Thymus (tissue), 11 donors: ENCODE data around the gene DPF3. TPM values are rescaled to one million over a fixed set of nuclear protein-coding genes. Genes with fewer than 3 reads are reported as not detected.

Source experiments
- DNase-seq, 9 donors: peaks; one replicate each; pipeline ENCODE4 v3.0.0-alpha.2; 2013; ENCODE audit warnings: low spot score in 9 of 9, low read depth in 6 of 9, missing footprints in 1 of 9
- H3K27ac ChIP-seq, 2 donors: one replicate each; pipeline ENCODE4 v1.5.1; 2013; ENCODE audit warnings: control low read depth in 1 of 2, low read depth in 1 of 2, low read length in 1 of 2, mild to moderate bottlenecking in 1 of 2, moderate library complexity in 1 of 2
- H3K27me3 ChIP-seq, 2 donors: one replicate each; pipeline ENCODE4 v1.5.1; 2013; ENCODE audit warnings: low read length in 1 of 2; ENCODE audit not compliant: control insufficient read depth in 2 of 2, insufficient read depth in 1 of 2
- H3K36me3 ChIP-seq, 2 donors: one replicate each; pipeline ENCODE4 v1.5.1; 2013; ENCODE audit warnings: low read length in 1 of 2, mild to moderate bottlenecking in 1 of 2, moderate library complexity in 1 of 2; ENCODE audit not compliant: control insufficient read depth in 2 of 2, insufficient read depth in 2 of 2
- H3K4me1 ChIP-seq, 2 donors: one replicate each; pipeline ENCODE4 v1.5.1; 2013; ENCODE audit warnings: low read length in 2 of 2; ENCODE audit not compliant: control insufficient read depth in 2 of 2, insufficient read depth in 2 of 2
- H3K4me3 ChIP-seq, 2 donors: one replicate each; pipeline ENCODE4 v1.5.1; 2013; ENCODE audit warnings: low read length in 2 of 2, control low read depth in 1 of 2, mild to moderate bottlenecking in 1 of 2
- H3K9me3 ChIP-seq, 2 donors: one replicate each; pipeline ENCODE4 v1.5.1; 2013; ENCODE audit warnings: low read length in 1 of 2, mild to moderate bottlenecking in 1 of 2; ENCODE audit not compliant: control insufficient read depth in 2 of 2, insufficient read depth in 1 of 2
- WGBS: extraction: QIAGEN DNeasy Blood & Tissue Kit; methylation state at CpG from one replicate; pipeline ENCODE4 v1.1.7; 2013; 5-methylcytosine and 5-hydroxymethylcytosine counted together
- polyA plus RNA-seq: library from polyadenylated mRNA; stranded (reverse); fragments of 200-250 nt; gene quantifications from one replicate; pipeline ENCODE4 v1.2.3, GENCODE V29; 2013
- total RNA-seq: library from RNA; stranded (reverse); fragments of 120-200 nt; gene quantifications from one replicate; pipeline ENCODE4 v1.2.4, GENCODE V29; 2013
- donor health status: healthy.

DPF3 gene
- total and polyA plus RNA-seq, 2 donors: 0.46 to 1.6 TPM

DNA sequence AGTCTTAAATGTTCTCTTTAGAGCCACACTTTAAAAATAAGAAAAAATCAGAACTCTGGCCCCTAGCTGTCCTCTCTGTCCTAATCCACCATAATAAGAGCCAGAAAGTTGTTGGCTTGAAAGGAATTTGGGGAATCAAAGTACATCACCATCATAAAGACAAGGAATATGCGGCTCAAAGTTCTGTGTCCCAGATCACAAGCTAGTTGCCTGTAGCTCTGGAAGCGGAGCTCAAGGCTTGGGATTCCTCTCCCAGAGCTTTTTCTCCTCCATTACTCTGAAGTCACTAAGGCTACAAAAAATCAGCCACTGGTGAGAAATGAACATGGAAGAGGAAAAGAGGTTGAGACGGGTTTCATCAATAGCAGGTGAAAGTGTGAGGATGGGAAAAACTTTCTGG, 6.4 kb downstream of the DPF3 start:
- Histone ChIP-seq H3K27ac (no peak overlapping the region), H3K36me3 (no peaks in the 10 kb centered on the region), H3K4me1 (peaks cover 6 to 13% of the 10 kb centered on the region in 2 donors), H3K9me3 (no peaks in the 10 kb centered on the region), H3K27me3 (peaks cover 21 to 25% of the 10 kb centered on the region in 2 donors), H3K4me3 (no peak overlapping the region)
- WGBS: 98% methylated on average over 3 of the region's 3 CpGs
- no peak for DNase-seq

DNA sequence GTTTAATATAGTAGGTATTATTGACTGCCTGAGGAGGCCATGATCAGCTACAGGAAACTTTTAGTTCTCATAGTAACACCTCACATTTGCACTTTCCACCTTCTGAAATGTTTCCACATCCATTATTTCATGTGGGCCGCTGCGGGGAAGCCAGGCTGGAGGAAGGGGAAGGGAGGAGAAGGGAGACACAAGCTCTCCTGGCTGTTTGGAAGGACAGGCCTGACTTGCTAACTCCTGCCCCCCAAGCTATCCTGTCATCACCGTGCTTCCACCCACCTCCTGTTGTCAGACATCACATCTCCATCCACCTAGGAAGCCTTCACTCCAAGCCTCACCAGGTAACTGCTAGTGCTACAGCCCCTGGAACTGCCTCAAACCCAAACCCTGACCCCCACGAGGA, 9.5 kb downstream of the DPF3 start:
- no peaks in the 10 kb centered on the region for H3K9me3 ChIP-seq
- 92% methylated on average over 4 of the region's 4 CpGs for WGBS
- H3K4me1 ChIP-seq: no peaks in the 10 kb centered on the region
- H3K27ac ChIP-seq: no peak overlapping the region
- no peak overlapping the region for H3K4me3 ChIP-seq
- H3K27me3 ChIP-seq: peaks cover 0 to 3% of the 10 kb centered on the region in 2 donors
- DNase-seq: no peak
- no peaks in the 10 kb centered on the region for H3K36me3 ChIP-seq

DNA sequence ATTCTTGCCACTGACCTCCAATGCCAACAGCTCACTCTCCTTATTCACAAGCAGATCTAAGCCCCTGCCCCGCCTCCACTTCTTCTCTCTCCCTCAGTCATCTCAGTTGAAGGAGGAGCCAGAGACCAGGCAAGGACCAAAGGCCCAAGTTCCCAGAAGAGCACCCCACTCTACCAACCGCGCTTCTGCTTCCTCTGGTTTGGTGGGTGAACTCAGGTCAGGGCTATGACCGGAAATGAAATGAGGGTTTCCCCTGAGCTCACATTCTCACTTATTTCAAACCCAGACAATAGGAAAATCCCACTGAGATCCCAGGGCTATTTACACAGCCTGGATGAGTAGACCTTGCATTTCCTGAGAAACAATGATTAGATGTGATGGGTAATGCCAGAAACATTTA, 9.9 kb downstream of the DPF3 start:
- 54% methylated on average over 4 of the region's 4 CpGs for WGBS
- Histone ChIP-seq H3K27ac (no peak overlapping the region), H3K4me3 (no peak overlapping the region), H3K36me3 (no peaks in the 10 kb centered on the region), H3K4me1 (no peaks in the 10 kb centered on the region), H3K9me3 (no peaks in the 10 kb centered on the region), H3K27me3 (peaks cover 0 to 3% of the 10 kb centered on the region in 2 donors)
- DNase-seq: no peak

DNA sequence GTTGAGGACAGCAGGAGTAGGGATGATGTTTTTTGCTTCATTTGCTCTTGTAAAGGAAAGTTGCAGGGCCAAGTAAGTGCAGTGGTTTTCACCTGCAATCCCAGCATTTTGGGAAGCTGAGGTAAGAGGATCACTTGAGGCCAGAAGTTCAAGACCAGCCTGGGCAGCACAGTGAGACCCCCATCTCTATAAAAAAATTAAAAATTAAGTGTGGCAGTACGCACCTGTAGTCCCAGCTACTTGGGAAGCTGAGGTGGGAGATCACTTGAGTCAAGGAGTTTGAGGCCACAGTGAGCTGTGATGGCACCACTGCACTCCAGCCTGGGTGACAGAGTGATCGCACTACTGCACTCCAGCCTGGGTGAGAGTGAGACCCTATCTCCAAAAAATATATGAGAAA, 10.8 kb downstream of the DPF3 start:
- Histone ChIP-seq H3K9me3 (no peaks in the 10 kb centered on the region), H3K4me1 (no peaks in the 10 kb centered on the region), H3K36me3 (no peaks in the 10 kb centered on the region), H3K27ac (no peak overlapping the region), H3K4me3 (no peak overlapping the region), H3K27me3 (peaks cover 0 to 2% of the 10 kb centered on the region in 2 donors)
- WGBS: 95% methylated on average over 2 of the region's 2 CpGs
- DNase-seq: no peak

DNA sequence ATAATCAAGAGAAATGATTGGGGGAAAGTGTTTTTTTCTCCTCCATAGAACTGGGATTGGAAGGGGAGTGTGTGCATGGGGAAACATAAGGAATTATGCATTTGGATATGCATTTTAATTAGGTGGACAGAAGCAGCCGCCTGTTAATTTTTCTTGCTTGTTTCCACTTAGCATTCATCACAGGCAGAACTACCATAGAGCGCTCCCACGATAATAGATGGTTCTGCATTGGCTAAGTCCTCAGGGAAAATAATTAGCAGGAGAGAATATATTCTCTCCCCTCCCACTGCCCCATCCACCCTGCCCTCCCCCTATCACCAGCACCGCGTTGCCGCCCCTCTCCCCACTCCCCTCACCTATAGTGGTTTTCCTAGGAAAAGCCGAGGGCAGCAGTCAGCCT, 11.4 kb downstream of the DPF3 start:
- 92% methylated on average over 7 of the region's 7 CpGs for WGBS
- Histone ChIP-seq H3K9me3 (no peaks in the 10 kb centered on the region), H3K4me3 (no peak overlapping the region), H3K27me3 (no peaks in the 10 kb centered on the region), H3K36me3 (no peaks in the 10 kb centered on the region), H3K4me1 (no peaks in the 10 kb centered on the region), H3K27ac (no peak overlapping the region)
- no peak for DNase-seq

DNA sequence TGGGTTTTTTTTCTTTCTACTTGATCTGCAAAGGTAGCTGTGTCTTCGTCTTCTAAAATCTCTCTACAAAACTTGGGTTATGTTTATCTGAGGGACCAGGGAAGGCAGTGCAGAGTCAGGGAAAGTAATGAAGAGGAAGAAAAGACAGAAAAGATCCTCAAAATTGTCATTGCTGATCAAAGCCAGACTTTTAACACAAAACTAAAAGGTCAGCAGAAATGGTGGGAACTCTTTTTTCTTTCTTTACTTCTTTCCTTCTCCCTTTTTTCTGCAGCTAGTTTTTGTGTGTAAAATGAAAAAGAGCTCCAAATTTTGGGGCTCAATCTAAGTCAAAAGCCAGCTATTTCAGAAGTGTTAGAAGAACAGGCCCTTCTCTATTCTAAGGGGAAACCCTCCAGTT, 11.9 kb downstream of the DPF3 start:
- no peak for DNase-seq
- H3K36me3 ChIP-seq: no peaks in the 10 kb centered on the region
- H3K9me3 ChIP-seq: no peaks in the 10 kb centered on the region
- H3K4me1 ChIP-seq: no peaks in the 10 kb centered on the region
- H3K27ac ChIP-seq: no peak overlapping the region
- no peaks in the 10 kb centered on the region for H3K27me3 ChIP-seq
- no peak overlapping the region for H3K4me3 ChIP-seq
- WGBS: 96% methylated on average over 1 of the region's 1 CpG

DNA sequence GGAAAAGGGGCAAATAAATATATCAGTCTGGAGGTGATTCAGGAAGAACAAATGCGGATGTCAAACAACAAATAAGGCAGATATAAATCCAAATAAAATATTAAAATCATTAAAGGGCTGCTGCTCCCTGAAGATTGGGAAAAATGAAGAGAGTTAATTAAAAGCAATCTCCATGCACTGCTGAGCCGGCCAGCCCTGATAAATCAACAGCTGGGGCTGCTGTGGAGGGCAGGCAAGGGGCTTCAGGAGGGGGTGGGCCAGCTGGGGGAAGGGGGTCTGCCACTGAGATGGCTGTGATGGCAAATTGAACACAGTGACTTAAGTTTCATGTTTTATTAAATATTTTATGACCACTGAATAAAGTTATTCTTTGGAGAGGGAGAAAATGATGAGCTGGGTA, 12.4 kb downstream of the DPF3 start:
- Histone ChIP-seq H3K27me3 (no peaks in the 10 kb centered on the region), H3K9me3 (no peaks in the 10 kb centered on the region), H3K36me3 (no peaks in the 10 kb centered on the region), H3K4me3 (no peak overlapping the region), H3K4me1 (no peaks in the 10 kb centered on the region), H3K27ac (no peak overlapping the region)
- no peak for DNase-seq
- WGBS: 95% methylated on average over 2 of the region's 2 CpGs

DNA sequence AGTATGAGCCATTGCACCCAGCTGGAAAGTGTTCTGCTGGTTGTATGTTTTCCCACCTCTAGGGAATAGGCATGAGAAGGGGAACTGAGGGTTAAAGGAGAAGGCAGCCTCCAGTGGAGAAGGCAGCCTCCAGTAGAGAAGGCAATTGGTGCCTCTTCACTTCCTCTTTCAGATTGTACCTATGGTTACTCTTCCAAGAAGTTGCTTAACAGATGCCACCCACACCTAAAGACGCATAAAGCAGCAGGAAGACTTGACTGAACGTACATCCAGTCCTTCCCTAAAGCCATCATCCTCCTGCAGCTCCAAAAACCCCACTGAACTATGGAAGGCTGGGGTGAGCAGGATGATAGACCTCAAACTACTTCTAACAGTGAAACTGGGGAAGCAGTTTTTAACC, 13.1 kb downstream of the DPF3 start:
- Histone ChIP-seq H3K27ac (no peak overlapping the region), H3K36me3 (no peaks in the 10 kb centered on the region), H3K27me3 (no peaks in the 10 kb centered on the region), H3K4me1 (no peaks in the 10 kb centered on the region), H3K9me3 (no peaks in the 10 kb centered on the region), H3K4me3 (no peak overlapping the region)
- no peak for DNase-seq
- WGBS: 42% methylated on average over 2 of the region's 2 CpGs

DNA sequence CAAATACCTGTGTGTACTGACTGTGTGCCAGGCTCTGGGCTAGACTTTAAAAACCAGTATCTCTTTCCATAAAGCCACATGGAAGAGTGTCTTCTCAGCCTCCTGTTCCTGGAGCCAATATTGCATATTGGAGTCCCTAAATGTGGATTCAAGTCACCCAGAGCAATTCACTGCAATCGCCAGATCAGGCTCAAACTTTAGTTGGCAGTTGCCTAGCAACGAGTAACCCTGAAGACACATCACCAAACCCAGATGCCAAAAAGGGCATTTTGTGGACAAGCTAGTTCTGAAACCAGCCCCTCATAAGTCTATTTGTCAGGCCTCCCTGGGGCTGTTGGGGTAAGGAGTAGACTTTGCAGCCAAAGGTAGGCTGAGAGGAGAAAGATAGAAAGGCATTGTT, 13.7 kb downstream of the DPF3 start:
- Histone ChIP-seq H3K9me3 (no peaks in the 10 kb centered on the region), H3K4me1 (no peaks in the 10 kb centered on the region), H3K36me3 (no peaks in the 10 kb centered on the region), H3K4me3 (no peak overlapping the region), H3K27ac (no peak overlapping the region), H3K27me3 (no peaks in the 10 kb centered on the region)
- DNase-seq: no peak
- 99% methylated on average over 2 of the region's 2 CpGs for WGBS

DNA sequence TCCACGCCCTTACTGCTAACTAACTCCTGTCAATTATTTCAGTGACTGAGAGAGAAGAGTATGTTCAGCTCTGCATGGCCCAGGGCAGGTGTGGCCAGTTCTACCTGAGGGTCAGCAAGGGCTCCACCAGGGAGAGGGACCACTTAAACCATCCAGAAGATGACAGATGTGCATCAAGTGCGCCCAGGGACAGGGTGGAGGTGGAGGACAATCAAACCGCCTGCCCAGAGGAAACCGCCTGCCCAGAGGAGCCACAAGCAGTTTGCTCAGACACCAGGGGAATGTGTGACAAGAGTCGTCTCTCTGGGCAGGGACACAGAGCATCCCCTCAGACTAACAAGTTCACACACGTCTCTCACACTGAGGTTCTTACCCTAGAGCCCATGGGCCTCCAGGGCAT, 14.5 kb downstream of the DPF3 start:
- Histone ChIP-seq H3K9me3 (no peaks in the 10 kb centered on the region), H3K27me3 (no peaks in the 10 kb centered on the region), H3K27ac (no peak overlapping the region), H3K4me1 (no peaks in the 10 kb centered on the region), H3K36me3 (no peaks in the 10 kb centered on the region), H3K4me3 (no peak overlapping the region)
- 98% methylated on average over 6 of the region's 6 CpGs for WGBS
- DNase-seq: no peak
